Measurements from ENCODE around the gene SSTR5.

Gene SSTR5

DNA sequence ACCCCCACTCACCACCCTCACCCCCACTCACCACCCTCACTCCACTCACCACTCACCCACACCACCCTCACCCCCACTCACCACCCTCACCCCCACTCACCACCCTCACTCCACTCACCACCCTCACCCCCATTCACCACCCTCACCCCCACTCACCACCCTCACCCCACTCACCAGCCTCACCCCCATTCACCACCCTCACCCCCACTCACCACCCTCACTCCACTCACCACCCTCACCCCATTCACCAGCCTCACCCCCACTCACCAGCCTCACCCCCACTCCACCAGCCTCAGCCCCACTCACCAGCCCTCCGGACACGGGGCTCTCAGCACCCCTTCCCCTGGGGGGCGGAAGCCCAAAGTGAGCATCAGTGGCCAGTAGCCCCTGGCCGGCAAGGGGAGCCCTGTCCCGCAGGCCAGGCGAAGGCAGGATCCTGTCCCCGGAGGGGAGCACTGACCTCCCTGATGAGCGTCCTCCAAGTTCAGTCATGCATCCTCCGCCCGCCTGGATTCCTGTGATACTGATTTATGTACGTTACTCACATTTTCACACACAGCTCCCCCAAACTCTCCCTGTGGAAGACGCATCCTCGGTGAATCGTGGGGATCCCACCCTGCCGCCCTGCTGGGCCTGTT is 41.5 kb downstream of the SSTR5 start:
- H3K14ac ChIP-seq (ENCODE audit: low read length in 2 of 2), result no peak overlapping the region
- H2BK12ac ChIP-seq (ENCODE audit: low read length in 2 of 2), result no peak overlapping the region
- 78% methylated on average over 15 of the region's 15 CpGs for WGBS

DNA sequence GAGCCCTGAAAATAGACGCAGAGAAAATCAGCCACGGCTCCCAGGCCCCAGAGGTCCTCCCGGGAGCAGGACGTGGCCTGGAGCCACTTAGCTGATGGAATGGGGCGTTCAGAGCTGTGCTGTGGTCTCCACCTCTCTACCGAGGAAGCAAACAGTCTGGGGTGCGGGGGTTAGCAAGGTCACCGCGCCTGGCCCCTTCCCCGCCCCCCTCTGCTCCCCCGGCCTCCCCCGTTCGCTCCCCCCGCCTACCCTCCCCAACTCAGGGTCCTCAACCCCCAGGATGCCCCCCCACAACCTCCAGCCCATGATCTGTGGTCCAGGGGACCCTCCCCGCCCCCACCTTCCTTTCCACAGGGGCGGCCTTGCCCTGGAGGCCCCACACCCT is 44.1 kb downstream of the SSTR5 start:
- no peak overlapping the region for H3K4me2 ChIP-seq (ENCODE audit: low read length, poor library complexity, severe bottlenecking)
- peaks cover 8 to 66% of the 10 kb centered on the region in 2 experiments for H3K27me3 ChIP-seq (ENCODE audit: control insufficient read depth in 1 of 2, insufficient read depth in 1 of 2, low read length in 2 of 2)
- WGBS, result 64% methylated on average over 7 of the region's 16 CpGs
- no peak overlapping the region for H3K9ac ChIP-seq (ENCODE audit: low read length)
- no peak overlapping the region for H4K8ac ChIP-seq (ENCODE audit: low read length)
- H3K23ac ChIP-seq (ENCODE audit: low read length in 2 of 2), result no peak overlapping the region
- no peak overlapping the region for H2BK5ac ChIP-seq (ENCODE audit: low read depth, low read length, poor library complexity, severe bottlenecking)
- H3K4me3 ChIP-seq (ENCODE audit: insufficient read depth in 1 of 2, low read depth in 1 of 2, low read length in 2 of 2), result no peak overlapping the region
- no peak overlapping the region for H3K27ac ChIP-seq (ENCODE audit: low read length, poor library complexity, severe bottlenecking)
- H2AFZ ChIP-seq (ENCODE audit: low read depth, low read length), result no peak overlapping the region
- H3K4ac ChIP-seq (ENCODE audit: low read depth in 1 of 2, low read length in 2 of 2), result no peak overlapping the region
- H2BK12ac ChIP-seq (ENCODE audit: low read length in 2 of 2), result no peak overlapping the region
- no peak overlapping the region for H3K14ac ChIP-seq (ENCODE audit: low read length in 2 of 2)
- no peaks in the 10 kb centered on the region for H3K79me1 ChIP-seq (replicated peaks; ENCODE audit: low read length, poor library complexity, severe bottlenecking)
- H3K4me1 ChIP-seq (ENCODE audit: control insufficient read depth, insufficient read depth, low read depth, low read length), result no peaks in the 10 kb centered on the region
- H4K91ac ChIP-seq (ENCODE audit: low read length), result no peak overlapping the region
- DNase-seq, result no peak
- H2BK15ac ChIP-seq (ENCODE audit: low read depth, poor library complexity, severe bottlenecking), result no peak overlapping the region
- no peak overlapping the region for H2BK120ac ChIP-seq (ENCODE audit: low read depth, low read length)
- no peaks in the 10 kb centered on the region for H3K36me3 ChIP-seq (ENCODE audit: control insufficient read depth in 1 of 2, insufficient read depth in 2 of 2, low read depth in 1 of 2, low read length in 2 of 2)
- H3K9me3 ChIP-seq (ENCODE audit: control insufficient read depth, low read length), result no peaks in the 10 kb centered on the region
- H2AK5ac ChIP-seq (ENCODE audit: low read length, severe bottlenecking), result no peak overlapping the region
- H3K18ac ChIP-seq (ENCODE audit: low read depth in 1 of 2, low read length in 2 of 2), result no peak overlapping the region

More for the DNA sequence above, 41.5 kb downstream of the SSTR5 start:
- H2BK15ac ChIP-seq (ENCODE audit: low read depth, poor library complexity, severe bottlenecking), result no peak overlapping the region
- DNase-seq, result no peak
- no peak overlapping the region for H3K18ac ChIP-seq (ENCODE audit: low read depth in 1 of 2, low read length in 2 of 2)
- no peak overlapping the region for H2BK5ac ChIP-seq (ENCODE audit: low read depth, low read length, poor library complexity, severe bottlenecking)
- no peak overlapping the region for H3K23ac ChIP-seq (ENCODE audit: low read length in 2 of 2)
- no peak overlapping the region for H2AK5ac ChIP-seq (ENCODE audit: low read length, severe bottlenecking)
- H3K4ac ChIP-seq (ENCODE audit: low read depth in 1 of 2, low read length in 2 of 2), result no peak overlapping the region
- H3K79me1 ChIP-seq (replicated peaks; ENCODE audit: low read length, poor library complexity, severe bottlenecking), result no peaks in the 10 kb centered on the region
- H2BK120ac ChIP-seq (ENCODE audit: low read depth, low read length), result no peak overlapping the region
- H3K4me2 ChIP-seq (ENCODE audit: low read length, poor library complexity, severe bottlenecking), result no peak overlapping the region
- no peak overlapping the region for H2AFZ ChIP-seq (ENCODE audit: low read depth, low read length)
- peaks cover 5% of the 10 kb centered on the region for H3K4me1 ChIP-seq (ENCODE audit: control insufficient read depth, insufficient read depth, low read depth, low read length)
- H4K8ac ChIP-seq (ENCODE audit: low read length), result no peak overlapping the region
- H4K91ac ChIP-seq (ENCODE audit: low read length), result no peak overlapping the region
- H3K4me3 ChIP-seq (ENCODE audit: insufficient read depth in 1 of 2, low read depth in 1 of 2, low read length in 2 of 2), result no peak overlapping the region
- H3K27ac ChIP-seq (ENCODE audit: low read length, poor library complexity, severe bottlenecking), result no peak overlapping the region
- peaks cover 3% of the 10 kb centered on the region for H3K9me3 ChIP-seq (ENCODE audit: control insufficient read depth, low read length)
- H3K36me3 ChIP-seq (ENCODE audit: control insufficient read depth in 1 of 2, insufficient read depth in 2 of 2, low read depth in 1 of 2, low read length in 2 of 2), result no peaks in the 10 kb centered on the region
- H3K27me3 ChIP-seq (ENCODE audit: control insufficient read depth in 1 of 2, insufficient read depth in 1 of 2, low read length in 2 of 2), result peaks cover 21 to 72% of the 10 kb centered on the region in 2 experiments
- H3K9ac ChIP-seq (ENCODE audit: low read length), result no peak overlapping the region

DNA sequence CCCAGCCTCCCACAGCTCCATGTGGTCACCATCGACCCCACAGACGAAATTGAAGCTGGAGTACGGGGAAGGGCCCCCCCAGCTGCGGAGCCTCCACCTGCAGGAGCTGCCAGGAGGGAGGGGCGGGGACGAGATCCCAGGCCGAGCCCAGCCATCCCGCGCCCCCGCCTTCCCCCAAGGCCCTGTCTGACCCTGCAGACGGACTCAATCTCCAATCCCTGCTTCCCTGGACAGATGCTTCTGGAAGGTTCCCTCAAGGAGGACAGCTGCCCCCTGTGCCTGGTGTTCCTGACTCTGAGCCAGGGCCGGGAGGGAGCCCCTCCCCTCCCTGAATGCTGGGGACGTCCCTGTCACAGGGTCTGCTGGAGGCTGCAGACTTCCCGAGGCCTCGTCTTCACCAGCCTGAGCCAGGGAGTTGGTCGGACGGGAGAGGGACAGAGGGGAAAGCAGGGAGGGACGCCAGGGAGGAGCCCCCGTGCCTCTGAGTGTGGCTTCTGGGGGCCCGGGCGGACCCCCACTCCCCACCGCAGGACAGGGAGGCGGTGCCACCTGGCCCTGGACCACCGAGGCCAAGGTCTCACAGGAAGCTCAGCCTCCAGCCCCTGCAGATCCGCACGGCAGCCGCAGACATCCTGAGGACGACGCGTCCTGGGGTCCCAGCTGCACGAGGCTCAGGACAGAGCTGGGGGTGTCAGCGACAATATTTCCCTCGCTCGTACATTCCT is 44.8 kb downstream of the SSTR5 start:
- H2AFZ ChIP-seq (ENCODE audit: low read depth, low read length), result no peak overlapping the region
- H3K9ac ChIP-seq (ENCODE audit: low read length), result no peak overlapping the region
- WGBS, result 80% methylated on average over 32 of the region's 34 CpGs
- H3K36me3 ChIP-seq (ENCODE audit: control insufficient read depth in 1 of 2, insufficient read depth in 2 of 2, low read depth in 1 of 2, low read length in 2 of 2), result no peaks in the 10 kb centered on the region
- H2BK120ac ChIP-seq (ENCODE audit: low read depth, low read length), result no peak overlapping the region
- H3K4me3 ChIP-seq (ENCODE audit: insufficient read depth in 1 of 2, low read depth in 1 of 2, low read length in 2 of 2), result no peak overlapping the region
- H3K27ac ChIP-seq (ENCODE audit: low read length, poor library complexity, severe bottlenecking), result no peak overlapping the region
- no peak overlapping the region for H3K4ac ChIP-seq (ENCODE audit: low read depth in 1 of 2, low read length in 2 of 2)
- peaks cover 14 to 59% of the 10 kb centered on the region in 2 experiments for H3K27me3 ChIP-seq (ENCODE audit: control insufficient read depth in 1 of 2, insufficient read depth in 1 of 2, low read length in 2 of 2)
- no peak overlapping the region for H3K14ac ChIP-seq (ENCODE audit: low read length in 2 of 2)
- H3K4me2 ChIP-seq (ENCODE audit: low read length, poor library complexity, severe bottlenecking), result no peak overlapping the region
- no peak overlapping the region for H3K18ac ChIP-seq (ENCODE audit: low read depth in 1 of 2, low read length in 2 of 2)
- no peak for DNase-seq
- H3K4me1 ChIP-seq (ENCODE audit: control insufficient read depth, insufficient read depth, low read depth, low read length), result no peaks in the 10 kb centered on the region
- no peaks in the 10 kb centered on the region for H3K79me1 ChIP-seq (replicated peaks; ENCODE audit: low read length, poor library complexity, severe bottlenecking)
- H2BK5ac ChIP-seq (ENCODE audit: low read depth, low read length, poor library complexity, severe bottlenecking), result no peak overlapping the region
- H4K91ac ChIP-seq (ENCODE audit: low read length), result no peak overlapping the region
- H2BK15ac ChIP-seq (ENCODE audit: low read depth, poor library complexity, severe bottlenecking), result no peak overlapping the region
- H2BK12ac ChIP-seq (ENCODE audit: low read length in 2 of 2), result no peak overlapping the region
- no peak overlapping the region for H3K23ac ChIP-seq (ENCODE audit: low read length in 2 of 2)
- no peak overlapping the region for H2AK5ac ChIP-seq (ENCODE audit: low read length, severe bottlenecking)
- H4K8ac ChIP-seq (ENCODE audit: low read length), result no peak overlapping the region
- H3K9me3 ChIP-seq (ENCODE audit: control insufficient read depth, low read length), result no peaks in the 10 kb centered on the region

GRCh38 chr16:1117926-1118325 is 45.4 kb downstream of the SSTR5 start:
- 89% methylated on average over 17 of the region's 19 CpGs for WGBS
- Histone ChIP-seq H3K4ac (ENCODE audit: low read depth in 1 of 2, low read length in 2 of 2) (no peak overlapping the region), H2AFZ (ENCODE audit: low read depth, low read length) (no peak overlapping the region)

More at GRCh38 chr16:1117926-1118325, 45.4 kb downstream of the SSTR5 start:
- Histone ChIP-seq H3K4me2 (ENCODE audit: low read length, poor library complexity, severe bottlenecking) (no peak overlapping the region), H2BK15ac (ENCODE audit: low read depth, poor library complexity, severe bottlenecking) (no peak overlapping the region), H2AK5ac (ENCODE audit: low read length, severe bottlenecking) (no peak overlapping the region), H3K27me3 (ENCODE audit: control insufficient read depth in 1 of 2, insufficient read depth in 1 of 2, low read length in 2 of 2) (peaks cover 16 to 55% of the 10 kb centered on the region in 2 experiments), H3K9ac (ENCODE audit: low read length) (no peak overlapping the region), H2BK120ac (ENCODE audit: low read depth, low read length) (no peak overlapping the region), H2BK12ac (ENCODE audit: low read length in 2 of 2) (no peak overlapping the region), H3K4me1 (ENCODE audit: control insufficient read depth, insufficient read depth, low read depth, low read length) (no peaks in the 10 kb centered on the region), H4K91ac (ENCODE audit: low read length) (no peak overlapping the region), H3K9me3 (ENCODE audit: control insufficient read depth, low read length) (no peaks in the 10 kb centered on the region), H2BK5ac (ENCODE audit: low read depth, low read length, poor library complexity, severe bottlenecking) (no peak overlapping the region), H3K18ac (ENCODE audit: low read depth in 1 of 2, low read length in 2 of 2) (no peak overlapping the region), H3K36me3 (ENCODE audit: control insufficient read depth in 1 of 2, insufficient read depth in 2 of 2, low read depth in 1 of 2, low read length in 2 of 2) (no peaks in the 10 kb centered on the region), H3K23ac (ENCODE audit: low read length in 2 of 2) (no peak overlapping the region), H3K14ac (ENCODE audit: low read length in 2 of 2) (no peak overlapping the region), H3K27ac (ENCODE audit: low read length, poor library complexity, severe bottlenecking) (no peak overlapping the region), H3K4me3 (ENCODE audit: insufficient read depth in 1 of 2, low read depth in 1 of 2, low read length in 2 of 2) (no peak overlapping the region), H3K79me1 (replicated peaks; ENCODE audit: low read length, poor library complexity, severe bottlenecking) (no peaks in the 10 kb centered on the region), H4K8ac (ENCODE audit: low read length) (no peak overlapping the region)
- DNase-seq, result no peak
